GM15510 (cell line): ENCODE results near the gene TNNI3.

ENCODE experiments used
- POLR2A ChIP-seq: IDR thresholded peaks from 3 replicates; pipeline ENCODE4 v1.6.1; 2011; ENCODE audit warnings: borderline replicate concordance; ENCODE audit not compliant: insufficient read length; ENCODE audit errors: extremely low read depth

TNNI3 gene

DNA sequence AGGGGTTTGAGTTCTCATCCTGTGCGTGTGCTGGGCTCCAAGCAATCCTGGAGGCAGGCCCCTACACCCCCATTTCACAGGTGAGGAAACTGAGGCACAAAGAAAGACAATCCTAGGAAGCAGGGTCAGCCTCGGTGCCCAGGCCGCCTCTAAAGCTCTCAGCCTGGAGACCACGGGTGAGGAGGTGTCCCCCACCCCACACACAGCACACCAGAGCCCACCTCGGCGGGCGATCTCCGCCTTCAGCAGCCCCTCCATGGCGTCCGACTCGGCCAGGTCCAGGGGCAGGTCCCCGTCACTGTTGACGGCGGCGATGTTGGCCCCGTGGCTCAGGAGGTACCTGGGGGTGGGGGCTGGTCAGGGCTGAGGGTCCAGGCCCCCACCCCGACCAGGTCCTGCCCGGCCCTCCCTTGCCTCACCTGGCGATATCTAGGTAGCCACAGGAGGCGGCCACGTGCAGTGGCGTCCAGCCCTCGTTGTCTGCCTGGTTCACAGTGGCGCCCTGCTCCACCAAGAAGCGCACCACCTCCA is 45.2 kb downstream of the TNNI3 start:
- TF ChIP-seq POLR2A = no peak

DNA sequence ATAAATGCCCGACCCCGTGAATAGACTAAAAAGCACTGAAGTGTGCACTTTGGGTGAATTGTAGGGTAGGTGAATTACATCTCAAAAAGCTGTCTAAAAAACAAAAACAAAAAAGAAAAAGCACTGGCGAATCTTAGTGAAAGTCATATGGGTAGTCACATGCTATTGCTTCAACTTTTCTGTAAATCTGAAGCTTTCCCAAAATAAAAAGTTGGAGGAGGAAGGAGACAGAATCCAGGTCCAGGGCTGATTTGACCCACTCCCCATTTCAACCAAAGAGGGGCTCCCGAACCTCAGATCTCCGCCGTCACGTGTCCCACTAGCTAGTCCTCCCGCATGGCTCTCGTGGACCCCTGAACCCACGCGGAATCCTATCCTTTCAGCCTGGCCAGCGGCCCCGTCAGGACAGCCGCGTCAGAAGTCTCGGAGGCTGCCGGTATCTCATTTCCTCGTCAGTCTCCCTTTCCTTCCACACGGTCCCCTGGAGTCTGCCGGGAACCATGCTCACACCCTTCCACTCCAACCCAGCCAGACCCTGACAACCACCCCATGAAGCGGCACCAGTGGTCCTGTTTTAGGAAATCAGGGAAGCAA is 46.2 kb downstream of the TNNI3 start:
- no peak for TF ChIP-seq POLR2A

DNA sequence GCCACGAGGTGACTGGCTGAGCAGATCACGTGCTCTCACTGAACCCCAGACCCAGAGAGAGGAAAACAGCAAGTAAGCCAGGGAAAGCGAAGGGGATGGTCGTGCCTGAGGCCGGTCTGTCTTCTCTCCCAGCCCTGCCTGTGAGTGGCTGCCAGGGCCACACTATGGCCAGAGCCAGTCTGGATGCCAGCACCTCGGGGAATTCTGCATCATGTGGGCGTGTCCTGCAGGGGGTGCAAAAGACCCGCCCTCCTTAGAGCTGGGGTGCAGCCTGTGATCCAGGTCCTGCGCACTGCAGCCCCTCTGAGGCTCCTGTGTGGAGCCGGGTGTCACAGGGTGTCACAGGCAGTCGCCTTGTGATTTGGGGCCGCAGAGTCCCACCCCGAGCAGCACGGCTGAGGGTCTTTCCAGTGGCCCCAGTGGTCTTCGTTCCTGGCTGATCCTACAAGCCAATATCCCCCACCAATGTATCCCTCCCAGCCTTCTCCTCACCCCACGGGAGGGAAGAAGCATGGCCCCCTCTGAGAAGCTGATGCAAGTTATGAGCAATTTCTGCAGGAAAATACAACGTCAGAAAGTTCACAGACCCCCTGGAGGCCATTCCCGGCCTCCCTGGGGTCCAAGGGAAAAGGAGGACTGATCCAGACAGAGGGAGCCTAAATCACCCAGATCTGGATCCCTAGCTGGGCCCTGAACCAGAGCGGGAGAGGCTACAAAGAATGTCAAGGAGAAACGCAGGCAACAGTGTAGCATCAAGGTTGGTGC is 47.8 kb downstream of the TNNI3 start:
- no peak for TF ChIP-seq POLR2A

DNA sequence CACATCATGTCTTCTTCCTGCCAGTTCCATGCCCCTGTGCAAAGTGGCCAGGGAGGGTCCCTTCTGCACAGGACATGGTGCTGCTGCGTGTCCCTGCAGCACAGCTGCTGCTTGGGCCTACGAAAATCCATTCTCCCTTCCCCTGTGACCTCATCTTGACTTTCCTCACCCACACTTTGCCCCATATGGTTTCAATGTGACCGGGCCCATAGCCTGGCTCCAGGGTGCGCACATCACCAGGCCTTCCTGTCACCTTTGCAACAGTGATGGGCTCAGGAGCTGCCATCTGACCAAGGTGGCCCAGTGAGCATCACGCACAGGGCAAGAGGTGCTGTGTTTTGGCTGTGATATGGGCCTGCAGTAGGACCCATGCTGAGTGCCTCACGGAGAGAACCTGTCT is 50.9 kb downstream of the TNNI3 start:
- TF ChIP-seq POLR2A = no peak

DNA sequence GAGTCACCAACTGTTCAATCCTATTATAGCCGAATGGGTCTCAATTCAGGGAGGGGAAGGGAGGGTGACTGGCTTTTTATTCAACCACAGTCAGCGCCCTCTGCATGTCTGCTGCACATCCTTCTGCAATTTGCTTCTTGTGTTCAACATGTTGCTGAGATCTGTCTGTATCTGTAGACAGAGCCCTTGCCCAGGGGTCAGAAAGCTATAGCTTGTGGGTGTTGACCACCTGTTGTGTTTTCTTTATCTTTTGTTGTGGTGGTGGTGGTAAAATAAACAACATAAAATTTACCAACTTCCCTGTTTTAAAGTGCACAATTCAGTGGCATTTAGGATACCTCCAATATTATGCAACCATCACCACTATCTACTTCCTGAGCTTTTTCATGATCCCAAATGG is 52.3 kb downstream of the TNNI3 start:
- no peak for TF ChIP-seq POLR2A

DNA sequence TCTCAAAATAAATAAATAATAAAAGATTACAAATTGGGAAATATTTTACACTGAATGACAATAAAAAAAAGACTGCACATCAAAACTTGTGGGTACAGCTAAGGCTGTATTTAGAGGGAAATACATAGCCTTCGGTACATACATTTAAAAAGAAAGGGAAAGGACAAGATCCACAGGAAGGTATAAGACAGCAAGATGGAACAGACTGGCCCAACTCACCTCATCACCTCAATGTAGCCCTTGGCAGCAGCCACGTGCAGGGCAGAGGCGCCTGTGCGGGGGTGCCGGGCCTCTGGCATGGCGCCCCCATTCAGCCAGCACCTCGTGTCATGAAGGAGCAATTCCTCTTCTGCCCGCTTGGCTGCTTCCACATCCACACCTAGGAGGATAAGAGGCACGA is 54.3 kb downstream of the TNNI3 start:
- TF ChIP-seq POLR2A = no peak
